ENCODE data around the gene PITPNC1.

- TF ChIP-seq HNRNPK (IDR thresholded peaks at IDR 0.05; ENCODE audit: low read depth, low read length, poor library complexity, severe bottlenecking) = no peak
- TF ChIP-seq ZBTB7A (CRISPR knock-in tag; IDR thresholded peaks at IDR 0.05) = no peak
- TF ChIP-seq TAF1 (CRISPR knock-in tag; IDR thresholded peaks at IDR 0.05) = no peak
- TF ChIP-seq ELF3 (CRISPR knock-in tag; IDR thresholded peaks at IDR 0.05) = no peak
- TF ChIP-seq POLR2A (IDR thresholded peaks at IDR 0.05; ENCODE audit: insufficient read depth in 1 of 2, low read depth in 2 of 2, low read length in 2 of 2) = no peak
- no peak for TF ChIP-seq TOPORS (CRISPR knock-in tag; IDR thresholded peaks at IDR 0.05)
- no peak for TF ChIP-seq NFE2L2 (IDR thresholded peaks at IDR 0.05; ENCODE audit: low read length)
- TF ChIP-seq JUND (CRISPR knock-in tag; IDR thresholded peaks at IDR 0.05) = no peak
- no peak for TF ChIP-seq HNF1A (IDR thresholded peaks at IDR 0.05; ENCODE audit: low read depth)
- no peak for TF ChIP-seq HNF1A (CRISPR knock-in tag; IDR thresholded peaks at IDR 0.05; ENCODE audit: borderline replicate concordance)
- no peak for TF ChIP-seq EZH2 (conservative IDR thresholded peaks at IDR 0.05; ENCODE audit: low read depth, low read length)
- TF ChIP-seq NFATC3 (CRISPR knock-in tag; IDR thresholded peaks at IDR 0.05) = no peak
- no peak for TF ChIP-seq RNF2 (conservative IDR thresholded peaks at IDR 0.05; ENCODE audit: low read depth)
- TF ChIP-seq ZNF792 (CRISPR knock-in tag; IDR thresholded peaks at IDR 0.05) = no peak
Measured at GRCh38 chr17:67435122-67435521, 58.0 kb downstream of the PITPNC1 start.
